GM18868 (cell line): ENCODE data around the gene TTC38.
A peak's percentile ranks its signal among the peaks of the same experiment; 100 is the strongest.
"Not testable (repeated sequence)": the region's sequence is repeated elsewhere in the genome, so short reads cannot be mapped to it uniquely, and the experiment has no call there.

ENCODE experiments used
- ATAC-seq: cut with Tn5 transposase; IDR thresholded peaks from one replicate; pipeline ENCODE4 v1.9.1; 2021; ENCODE audit warnings: mild to moderate bottlenecking, moderate library complexity; ENCODE audit not compliant: unreplicated experiment

The TTC38 gene

DNA sequence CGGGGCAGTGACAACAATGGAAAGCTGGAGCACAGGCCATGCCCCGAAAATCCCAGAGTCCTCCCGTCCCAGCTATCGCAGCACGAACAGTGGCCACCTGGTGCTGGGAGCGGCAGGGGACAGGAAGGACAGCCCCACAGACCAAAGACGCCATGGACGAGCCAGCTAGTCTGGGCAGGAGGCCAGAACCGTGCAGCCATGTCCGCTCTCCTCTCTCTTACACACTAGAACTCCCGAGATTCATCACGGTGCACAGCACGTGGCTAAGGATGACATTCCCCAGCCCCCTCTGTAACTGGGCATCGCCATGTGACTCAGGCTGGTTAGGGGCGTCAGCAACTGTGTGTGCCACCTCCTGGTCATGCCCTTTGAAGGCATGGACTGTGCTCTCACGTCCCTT, 22.3 kb upstream of the TTC38 start:
- ATAC-seq: no peak

DNA sequence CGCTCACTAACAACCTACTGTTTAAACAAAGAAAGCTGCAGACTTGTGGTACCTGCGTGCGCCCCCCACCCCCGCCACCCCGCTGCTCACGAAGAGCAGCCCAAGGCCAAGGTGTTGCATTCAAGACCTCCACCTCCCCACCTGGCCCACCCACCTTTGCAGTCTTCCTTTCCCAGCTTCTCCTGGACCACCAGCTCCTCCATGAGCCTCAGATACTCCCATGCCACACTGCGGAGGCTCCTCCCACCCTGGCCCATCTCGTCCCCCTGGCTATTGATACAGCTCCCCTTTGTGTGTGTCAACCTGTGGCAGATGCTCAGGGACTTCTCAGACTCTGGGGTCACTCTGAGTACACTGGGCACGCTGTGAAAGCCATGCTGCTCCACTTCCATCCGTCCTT, 21.6 kb upstream of the TTC38 start:
- no peak for ATAC-seq

DNA sequence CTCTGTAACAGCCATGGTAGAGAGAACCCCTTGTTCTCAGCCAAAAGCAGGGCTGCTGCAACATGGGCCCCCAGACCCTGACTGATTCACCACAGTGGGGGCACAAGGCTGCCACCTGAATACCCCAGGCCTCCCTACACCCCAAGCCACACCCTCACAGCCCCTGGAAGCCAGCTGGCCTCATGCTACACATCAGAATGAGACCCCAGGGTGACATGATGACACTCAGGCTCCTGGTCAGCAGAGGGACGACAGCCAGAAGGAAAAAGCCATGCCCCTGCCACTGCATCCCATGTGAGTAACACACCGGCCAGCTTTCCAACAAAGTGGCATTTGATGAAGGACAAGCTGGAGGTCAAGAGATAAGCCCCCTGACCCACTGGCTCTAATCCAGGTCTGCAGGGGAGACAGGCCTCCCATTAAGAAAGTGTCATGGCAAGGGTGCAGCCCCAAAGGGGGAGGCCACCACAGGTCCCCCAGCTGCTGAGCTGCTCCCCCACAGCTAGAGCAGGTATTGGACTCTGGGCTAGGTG, 20.3 kb upstream of the TTC38 start:
- ATAC-seq: no peak

- peak; percentile 84 for ATAC-seq
These were observed 17.6 kb upstream of the TTC38 start, which contains the start of gene CDPF1 for GRCh38 chr22:46250035-46250782. TSS of gene CDPF1 (minus strand) at chr22:46250293. CDS start at chr22:46248284, 2,009 bp downstream.

GRCh38 chr22:46250783-46251125, 17.1 kb upstream of the TTC38 start:
- peak; percentile 11 for ATAC-seq

GRCh38 chr22:46251266-46251665, 16.5 kb upstream of the TTC38 start:
- ATAC-seq: no peak

- no peak for ATAC-seq
These were observed 15.9 kb upstream of the TTC38 start for GRCh38 chr22:46251816-46252380.

- no peak for ATAC-seq
These were observed 11.3 kb upstream of the TTC38 start for GRCh38 chr22:46256358-46256958.

- ATAC-seq: no peak
These were observed 8.4 kb upstream of the TTC38 start for GRCh38 chr22:46259374-46259773.

GRCh38 chr22:46260038-46260437, 7.8 kb upstream of the TTC38 start:
- ATAC-seq: no peak

- ATAC-seq: no peak
These were observed 5.2 kb upstream of the TTC38 start for GRCh38 chr22:46262449-46263215.

DNA sequence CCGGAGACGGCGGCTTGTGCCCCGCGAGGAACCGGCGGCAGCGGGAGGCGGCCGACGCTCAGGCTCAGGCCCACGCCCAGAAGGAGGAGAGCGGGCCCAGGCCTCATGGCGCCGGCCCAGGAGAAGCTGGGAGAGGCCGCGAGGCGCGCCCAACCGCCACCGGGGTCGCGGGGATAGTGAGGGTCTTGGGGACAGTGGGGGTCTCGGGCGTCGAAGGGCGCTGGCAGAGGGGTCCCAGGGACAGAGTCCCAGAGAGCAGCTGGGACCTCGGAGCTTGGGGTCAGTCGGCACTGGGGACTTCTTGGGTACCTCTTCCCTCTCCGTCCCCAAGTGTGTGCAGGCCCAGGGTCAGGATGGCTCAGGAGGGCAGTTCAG, 4.6 kb upstream of the TTC38 start, which contains the start of gene PKDREJ:
Gene PKDREJ, minus strand, starts transcription at position 128 of the 375 bp plus-strand sequence. Its CDS starts 21 bp downstream, at position 107.
- no peak for ATAC-seq

GRCh38 chr22:46264520-46264919, 3.3 kb upstream of the TTC38 start:
- ATAC-seq: not testable (repeated sequence)

GRCh38 chr22:46265627-46266026, 2.2 kb upstream of the TTC38 start:
- not testable (repeated sequence) for ATAC-seq

- no peak for ATAC-seq
These were observed 1.8 kb downstream of the TTC38 start for GRCh38 chr22:46269564-46269963.

- no peak for ATAC-seq
These were observed 4.4 kb downstream of the TTC38 start for GRCh38 chr22:46272196-46272595.

GRCh38 chr22:46272762-46273431, 5.1 kb downstream of the TTC38 start:
- no peak for ATAC-seq

DNA sequence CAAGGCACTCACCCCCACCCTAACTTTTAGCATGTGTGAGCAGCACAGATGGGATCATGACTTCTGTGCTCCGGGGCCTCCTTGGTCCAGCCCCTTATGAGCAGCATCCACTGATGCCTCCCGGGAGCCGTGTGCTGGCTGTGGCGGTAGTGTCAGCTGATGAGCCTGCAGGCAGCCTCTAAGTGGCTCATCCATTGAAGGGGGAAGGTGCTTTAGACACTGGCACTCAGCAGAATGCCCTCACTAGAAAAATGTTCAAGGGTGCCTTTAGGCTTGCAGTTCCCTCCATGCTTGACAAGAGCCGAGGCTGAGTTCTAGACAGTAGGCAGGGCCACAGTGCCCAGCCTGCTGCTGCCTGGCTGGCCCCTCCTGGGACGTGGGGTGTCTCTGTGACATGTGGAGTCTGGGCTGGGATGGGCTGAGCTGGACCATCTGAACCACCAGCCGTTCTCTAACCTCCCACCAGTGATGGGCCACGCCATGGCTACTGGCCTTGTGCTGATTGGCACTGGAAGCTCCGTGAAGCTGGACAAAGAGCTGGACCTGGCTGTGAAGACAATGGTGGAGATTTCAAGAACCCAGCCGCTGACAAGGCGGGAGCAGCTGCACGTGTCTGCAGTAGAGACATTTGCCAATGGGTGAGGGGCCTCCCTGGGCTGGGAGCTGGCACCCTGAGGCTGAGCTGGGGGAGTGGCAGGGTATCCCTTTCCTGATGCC, 5.8 kb downstream of the TTC38 start:
- ATAC-seq: no peak

DNA sequence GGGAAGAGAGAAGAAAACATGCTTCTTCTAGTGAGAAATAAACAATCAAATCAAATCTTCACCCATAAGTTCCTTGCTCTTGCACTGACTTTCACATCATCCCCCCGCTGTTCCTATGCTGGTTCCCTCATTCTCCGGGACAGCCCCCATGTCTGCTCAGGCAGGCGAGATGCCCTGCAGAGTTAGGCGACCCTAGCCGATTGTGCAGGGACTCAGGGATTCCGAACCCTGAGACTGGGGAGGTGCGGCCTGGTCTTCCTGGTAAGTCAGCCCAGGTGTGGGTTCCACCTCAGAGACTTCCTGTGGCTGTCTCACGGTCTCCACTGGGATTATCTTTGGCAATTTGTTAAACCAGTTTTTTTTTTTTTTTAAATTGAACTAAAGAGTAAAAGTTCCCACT, 6.6 kb downstream of the TTC38 start:
- ATAC-seq: no peak
